ENCODE results near the gene GALNT2. TPM values are rescaled to one million over a fixed set of nuclear protein-coding genes. Genes with fewer than 3 reads are reported as not detected.

The GALNT2 gene
- total and polyA plus RNA-seq, 2 of the 4 experiments (the other 2 are of a cell fraction) = 50.4 to 189 TPM

- peaks cover 12% of the 10 kb centered on the region for H4K20me1 ChIP-seq (ENCODE audit: insufficient read depth, low read length)
- H3K9me3 ChIP-seq (ENCODE audit: control insufficient read depth, insufficient read depth, low read length) = no peaks in the 10 kb centered on the region
- no peaks in the 10 kb centered on the region for H3K36me3 ChIP-seq (ENCODE audit: control insufficient read depth, insufficient read depth, low read length)
- no peak overlapping the region for H3K4me3 ChIP-seq (ENCODE audit: insufficient read depth, low read depth, low read length)
- H3K18ac ChIP-seq (ENCODE audit: low read depth, low read length) = peak overlapping the region; percentile 80
- dilution Hi-C loops (cut with HindIII; ENCODE audit: low sequenced_read_pairs, unreplicated experiment) = no loop called here
- H2AK5ac ChIP-seq (ENCODE audit: low read depth, low read length) = peak overlapping the region; percentile 87
- ATAC-seq (ENCODE audit: low read depth) = no peak
- no TSS peak for BruUV-seq (replicated peaks)
- CTCF ChIA-PET = interaction anchor here (0.6 kb wide), 1 partner anchor 129 kb away, joined by 3 read pairs; no protein-coding TSS in a partner anchor
- peak overlapping the region; percentile 74 for H2BK20ac ChIP-seq (ENCODE audit: low read depth, low read length)
- intact Hi-C loops (cut with micrococcal nuclease) = loop anchor here (1.0 kb wide), 1 partner anchor 28 kb away; no protein-coding TSS in a partner anchor
- H2BK5ac ChIP-seq (ENCODE audit: low read depth, low read length, poor library complexity, severe bottlenecking) = peak overlapping the region; percentile 47
- peaks cover 26 to 81% of the 10 kb centered on the region in 2 experiments for H3K79me1 ChIP-seq (ENCODE audit: low read depth in 1 of 2, low read length in 2 of 2)
- in situ Hi-C loops (cut with MboI; ENCODE audit: low sequenced_read_pairs) = loop anchor here (25.0 kb wide), 1 partner anchor 776 kb away; the partner anchor contains the start of gene C1orf198
- no peak overlapping the region for H3K4me2 ChIP-seq (ENCODE audit: low read depth, low read length)
- peak overlapping the region; percentile 59 for H2AK9ac ChIP-seq (replicated peaks; ENCODE audit: low read depth, low read length, poor library complexity)
- peak overlapping the region; percentile 59; the same call in 2 of the 3 replicates for H2BK15ac ChIP-seq (ENCODE audit: low read depth, low read length)
- peak overlapping the region; percentile 98 for H4K91ac ChIP-seq (ENCODE audit: insufficient read depth, low read depth, low read length)
- TF ChIP-seq MAFK (IDR thresholded peaks at IDR 0.05; ENCODE audit: low read depth, low read length) (no peak), USF2 (IDR thresholded peaks at IDR 0.05; ENCODE audit: low read depth, low read length) (no peak), CTCF (conservative IDR thresholded peaks at IDR 0.05; ENCODE audit: low read depth, low read length) (no peak), CHD1 (IDR thresholded peaks at IDR 0.05; ENCODE audit: low read depth, low read length) (no peak), BHLHE40 (IDR thresholded peaks at IDR 0.05; ENCODE audit: low read depth, low read length) (no peak), MAZ (IDR thresholded peaks at IDR 0.05; ENCODE audit: borderline replicate concordance, low read depth, low read length) (no peak), CEBPB (IDR thresholded peaks at IDR 0.05; ENCODE audit: low read depth, low read length) (no peak), RCOR1 (IDR thresholded peaks at IDR 0.05; ENCODE audit: insufficient replicate concordance, low read length) (no peak), RAD21 (IDR thresholded peaks at IDR 0.05; ENCODE audit: low read length) (no peak), MXI1 (IDR thresholded peaks at IDR 0.05; ENCODE audit: borderline replicate concordance, low read depth, low read length) (no peak), SMC3 (IDR thresholded peaks at IDR 0.05; ENCODE audit: low read depth, low read length) (no peak), FOS (IDR thresholded peaks at IDR 0.05; ENCODE audit: low read depth, low read length) (no peak), POLR2A (IDR thresholded peaks at IDR 0.05; ENCODE audit: low read depth, low read length) (no peak), RFX5 (IDR thresholded peaks at IDR 0.05; ENCODE audit: low read depth, low read length) (no peak), NFE2L2 (IDR thresholded peaks at IDR 0.05; ENCODE audit: low read depth, low read length) (no peak), ELK1 (IDR thresholded peaks at IDR 0.05; ENCODE audit: borderline replicate concordance, low read depth, low read length) (no peak)
- H3K27ac ChIP-seq (ENCODE audit: insufficient read depth, low read length) = peak overlapping the region; percentile 16; the same call in 1 of the 2 replicates
- DNase-seq = no peak
- POLR2A ChIA-PET (ENCODE audit: unreplicated experiment) = no interaction called here
- 94% methylated on average over 2 of the region's 6 CpGs; no CpG with 5 or more reads in 1 of the 2 experiments for WGBS, 2 experiments (ENCODE audit: extremely low coverage in 2 of 2, insufficient read length in 1 of 2)
- H4K8ac ChIP-seq (ENCODE audit: low read depth in 2 of 2, low read length in 2 of 2) = peak overlapping the region; percentile 54 to 85; a peak in 3 of 4 replicates
- peak overlapping the region; percentile 96 for H2BK120ac ChIP-seq (ENCODE audit: low read depth, low read length)
- peaks cover 29% of the 10 kb centered on the region for H3K9me1 ChIP-seq (ENCODE audit: insufficient read depth, low read length)
- H3K14ac ChIP-seq (replicated peaks; ENCODE audit: low read depth, low read length) = peak overlapping the region; percentile 80
- no peak overlapping the region for H3K56ac ChIP-seq (ENCODE audit: extremely low read depth, insufficient read depth, low read length)
- peak overlapping the region; percentile 81 for H3K23ac ChIP-seq (ENCODE audit: low read depth, low read length)
- H2AFZ ChIP-seq (replicated peaks; ENCODE audit: low read length, poor library complexity) = no peak overlapping the region
- H3K27me3 ChIP-seq (ENCODE audit: control insufficient read depth, insufficient read depth, low read length) = no peaks in the 10 kb centered on the region
- H4K5ac ChIP-seq (ENCODE audit: low read depth, low read length) = peak overlapping the region; percentile 55; the same call in 1 of the 2 replicates
- H3K9ac ChIP-seq (ENCODE audit: low read depth, low read length) = no peak overlapping the region; the same call in 1 of the 2 replicates
- peaks cover 38% of the 10 kb centered on the region for H3K4me1 ChIP-seq (ENCODE audit: control insufficient read depth, insufficient read depth, low read length)
- peak overlapping the region; percentile 94 for H3K4ac ChIP-seq (ENCODE audit: low read depth, low read length)
Observed at GRCh38 chr1:230086151-230086550, 19.1 kb downstream of the GALNT2 start.

All from IMR-90 (cell line).